ENCODE data around the gene FASN. TPM values are rescaled to one million over a fixed set of nuclear protein-coding genes. Genes with fewer than 3 reads are reported as not detected.

The FASN gene
- total and polyA plus RNA-seq, 2 of the 4 experiments (the other 2 are of a cell fraction) = 12.4 to 56.0 TPM

DNA sequence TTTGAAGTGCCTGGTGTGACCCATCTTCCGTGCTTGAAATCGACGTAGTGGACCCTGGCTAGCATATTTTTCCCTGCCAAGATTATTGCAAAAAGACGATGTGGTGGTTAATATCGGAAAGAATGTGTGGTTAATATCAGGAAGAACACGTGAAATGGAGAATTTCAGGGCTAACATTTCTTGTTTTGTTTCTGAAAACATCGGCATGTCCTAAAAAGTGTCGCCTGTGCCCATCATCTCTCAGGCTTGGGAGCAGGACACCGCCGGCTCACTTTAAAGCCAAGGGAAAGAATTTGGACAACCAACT lies 60.2 kb downstream of the FASN start:
- Histone ChIP-seq H3K27ac (ENCODE audit: insufficient read depth, low read length) (no peak overlapping the region), H2AK5ac (ENCODE audit: low read depth, low read length) (no peak overlapping the region), H4K8ac (ENCODE audit: low read depth in 2 of 2, low read length in 2 of 2) (peak overlapping the region in 1 of 2 experiments; percentile 78; a peak in 1 of 4 replicates), H3K56ac (ENCODE audit: extremely low read depth, insufficient read depth, low read length) (no peak overlapping the region), H2AK9ac (replicated peaks; ENCODE audit: low read depth, low read length, poor library complexity) (no peak overlapping the region), H3K18ac (ENCODE audit: low read depth, low read length) (no peak overlapping the region), H4K5ac (ENCODE audit: low read depth, low read length) (no peak overlapping the region), H3K4ac (ENCODE audit: low read depth, low read length) (no peak overlapping the region), H3K4me2 (ENCODE audit: low read depth, low read length) (peak overlapping the region; percentile 97), H3K9me3 (ENCODE audit: control insufficient read depth, insufficient read depth, low read length) (no peaks in the 10 kb centered on the region), H3K4me3 (ENCODE audit: insufficient read depth, low read depth, low read length) (peak overlapping the region; percentile 33; the same call in 1 of the 2 replicates), H2BK20ac (ENCODE audit: low read depth, low read length) (no peak overlapping the region), H2BK120ac (ENCODE audit: low read depth, low read length) (no peak overlapping the region), H3K36me3 (ENCODE audit: control insufficient read depth, insufficient read depth, low read length) (no peaks in the 10 kb centered on the region), H2BK5ac (ENCODE audit: low read depth, low read length, poor library complexity, severe bottlenecking) (no peak overlapping the region), H3K9ac (ENCODE audit: low read depth, low read length) (peak overlapping the region; percentile 34; the same call in 1 of the 2 replicates), H4K91ac (ENCODE audit: insufficient read depth, low read depth, low read length) (no peak overlapping the region), H3K14ac (replicated peaks; ENCODE audit: low read depth, low read length) (no peak overlapping the region), H4K20me1 (ENCODE audit: insufficient read depth, low read length) (peaks cover 5% of the 10 kb centered on the region), H3K79me1 (ENCODE audit: low read depth in 1 of 2, low read length in 2 of 2) (peaks cover 7 to 12% of the 10 kb centered on the region in 2 experiments), H3K27me3 (ENCODE audit: control insufficient read depth, insufficient read depth, low read length) (no peaks in the 10 kb centered on the region), H2AFZ (replicated peaks; ENCODE audit: low read length, poor library complexity) (peak overlapping the region; percentile 53), H2BK15ac (ENCODE audit: low read depth, low read length) (no peak overlapping the region), H3K4me1 (ENCODE audit: control insufficient read depth, insufficient read depth, low read length) (peaks cover 7% of the 10 kb centered on the region), H3K9me1 (ENCODE audit: insufficient read depth, low read length) (peaks cover 12% of the 10 kb centered on the region; the same call in 1 of the 2 replicates), H3K23ac (ENCODE audit: low read depth, low read length) (no peak overlapping the region)
- intact Hi-C loops (cut with micrococcal nuclease) = loop anchor here (2.0 to 10.0 kb wide), 2 partner anchors 61 to 287 kb away; partner anchors contain the start of gene FASN
- ATAC-seq (ENCODE audit: low read depth) (no peak), DNase-seq (no peak)
- dilution Hi-C loops (cut with HindIII; ENCODE audit: low sequenced_read_pairs, unreplicated experiment) = no loop called here
- CTCF ChIA-PET = interaction anchor here (0.5 to 1.7 kb wide), 4 partner anchors 15 to 78 kb away, joined by 3 to 7 read pairs (median 4); partner anchors contain the start of genes CENPX and LRRC45
- POLR2A ChIA-PET (ENCODE audit: unreplicated experiment) = interaction anchor here (0.6 kb wide), 1 partner anchor 60 kb away, joined by 4 read pairs; the partner anchor contains the start of gene FASN
- in situ Hi-C loops (cut with MboI; ENCODE audit: low sequenced_read_pairs) = no loop called here
- TF ChIP-seq FOS (IDR thresholded peaks at IDR 0.05; ENCODE audit: low read depth, low read length) = no peak
- TF ChIP-seq RFX5 (IDR thresholded peaks at IDR 0.05; ENCODE audit: low read depth, low read length) = no peak
- no peak for TF ChIP-seq BHLHE40 (IDR thresholded peaks at IDR 0.05; ENCODE audit: low read depth, low read length)
- no peak for TF ChIP-seq MAFK (IDR thresholded peaks at IDR 0.05; ENCODE audit: low read depth, low read length)
- no peak for TF ChIP-seq RCOR1 (IDR thresholded peaks at IDR 0.05; ENCODE audit: insufficient replicate concordance, low read length)
- no peak for TF ChIP-seq MAZ (IDR thresholded peaks at IDR 0.05; ENCODE audit: borderline replicate concordance, low read depth, low read length)
- no peak for TF ChIP-seq NFE2L2 (IDR thresholded peaks at IDR 0.05; ENCODE audit: low read depth, low read length)
- no peak for TF ChIP-seq RAD21 (IDR thresholded peaks at IDR 0.05; ENCODE audit: low read length)
- TF ChIP-seq, protein P1, sequence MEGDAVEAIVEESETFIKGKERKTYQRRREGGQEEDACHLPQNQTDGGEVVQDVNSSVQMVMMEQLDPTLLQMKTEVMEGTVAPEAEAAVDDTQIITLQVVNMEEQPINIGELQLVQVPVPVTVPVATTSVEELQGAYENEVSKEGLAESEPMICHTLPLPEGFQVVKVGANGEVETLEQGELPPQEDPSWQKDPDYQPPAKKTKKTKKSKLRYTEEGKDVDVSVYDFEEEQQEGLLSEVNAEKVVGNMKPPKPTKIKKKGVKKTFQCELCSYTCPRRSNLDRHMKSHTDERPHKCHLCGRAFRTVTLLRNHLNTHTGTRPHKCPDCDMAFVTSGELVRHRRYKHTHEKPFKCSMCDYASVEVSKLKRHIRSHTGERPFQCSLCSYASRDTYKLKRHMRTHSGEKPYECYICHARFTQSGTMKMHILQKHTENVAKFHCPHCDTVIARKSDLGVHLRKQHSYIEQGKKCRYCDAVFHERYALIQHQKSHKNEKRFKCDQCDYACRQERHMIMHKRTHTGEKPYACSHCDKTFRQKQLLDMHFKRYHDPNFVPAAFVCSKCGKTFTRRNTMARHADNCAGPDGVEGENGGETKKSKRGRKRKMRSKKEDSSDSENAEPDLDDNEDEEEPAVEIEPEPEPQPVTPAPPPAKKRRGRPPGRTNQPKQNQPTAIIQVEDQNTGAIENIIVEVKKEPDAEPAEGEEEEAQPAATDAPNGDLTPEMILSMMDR (conservative IDR thresholded peaks at IDR 0.05; ENCODE audit: low read depth, low read length) = no peak
- TF ChIP-seq, protein P2, sequence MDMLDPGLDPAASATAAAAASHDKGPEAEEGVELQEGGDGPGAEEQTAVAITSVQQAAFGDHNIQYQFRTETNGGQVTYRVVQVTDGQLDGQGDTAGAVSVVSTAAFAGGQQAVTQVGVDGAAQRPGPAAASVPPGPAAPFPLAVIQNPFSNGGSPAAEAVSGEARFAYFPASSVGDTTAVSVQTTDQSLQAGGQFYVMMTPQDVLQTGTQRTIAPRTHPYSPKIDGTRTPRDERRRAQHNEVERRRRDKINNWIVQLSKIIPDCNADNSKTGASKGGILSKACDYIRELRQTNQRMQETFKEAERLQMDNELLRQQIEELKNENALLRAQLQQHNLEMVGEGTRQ (IDR thresholded peaks at IDR 0.05; ENCODE audit: low read depth, low read length) = no peak
- no peak for TF ChIP-seq POLR2A (IDR thresholded peaks at IDR 0.05; ENCODE audit: low read depth, low read length)
- no peak for TF ChIP-seq CHD1 (IDR thresholded peaks at IDR 0.05; ENCODE audit: low read depth, low read length)
- TF ChIP-seq MXI1 (IDR thresholded peaks at IDR 0.05; ENCODE audit: borderline replicate concordance, low read depth, low read length) = no peak
- TF ChIP-seq, protein P3, sequence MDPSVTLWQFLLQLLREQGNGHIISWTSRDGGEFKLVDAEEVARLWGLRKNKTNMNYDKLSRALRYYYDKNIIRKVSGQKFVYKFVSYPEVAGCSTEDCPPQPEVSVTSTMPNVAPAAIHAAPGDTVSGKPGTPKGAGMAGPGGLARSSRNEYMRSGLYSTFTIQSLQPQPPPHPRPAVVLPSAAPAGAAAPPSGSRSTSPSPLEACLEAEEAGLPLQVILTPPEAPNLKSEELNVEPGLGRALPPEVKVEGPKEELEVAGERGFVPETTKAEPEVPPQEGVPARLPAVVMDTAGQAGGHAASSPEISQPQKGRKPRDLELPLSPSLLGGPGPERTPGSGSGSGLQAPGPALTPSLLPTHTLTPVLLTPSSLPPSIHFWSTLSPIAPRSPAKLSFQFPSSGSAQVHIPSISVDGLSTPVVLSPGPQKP (IDR thresholded peaks at IDR 0.05; ENCODE audit: borderline replicate concordance, low read depth, low read length) = no peak
- no peak for TF ChIP-seq CEBPB (IDR thresholded peaks at IDR 0.05; ENCODE audit: low read depth, low read length)
- BruUV-seq (replicated peaks) = no TSS peak
- WGBS, 2 experiments (ENCODE audit: extremely low coverage in 2 of 2, insufficient read length in 1 of 2) = 14% methylated on average over 10 of the region's 10 CpGs; no CpG with 5 or more reads in 1 of the 2 experiments
